ENCODE results near the gene GTF2I.
"Not testable (repeated sequence)": the region's sequence is repeated elsewhere in the genome, so short reads cannot be mapped to it uniquely, and the experiment has no call there.

GRCh38 chr7:74743936-74744557 is 86.5 kb downstream of the GTF2I start:
- TF ChIP-seq CTCF (conservative IDR thresholded peaks at IDR 0.05 in 1 of 2, IDR thresholded peaks at IDR 0.05 in 1 of 2; ENCODE audit: low read depth in 1 of 2, low read length in 2 of 2); EZH2 (IDR thresholded peaks at IDR 0.05; ENCODE audit: low read length, missing control alignments): not testable (repeated sequence)

All from fibroblast of lung (primary cell).